ENCODE measurements around the gene SLC17A9.

SLC17A9 gene

DNA sequence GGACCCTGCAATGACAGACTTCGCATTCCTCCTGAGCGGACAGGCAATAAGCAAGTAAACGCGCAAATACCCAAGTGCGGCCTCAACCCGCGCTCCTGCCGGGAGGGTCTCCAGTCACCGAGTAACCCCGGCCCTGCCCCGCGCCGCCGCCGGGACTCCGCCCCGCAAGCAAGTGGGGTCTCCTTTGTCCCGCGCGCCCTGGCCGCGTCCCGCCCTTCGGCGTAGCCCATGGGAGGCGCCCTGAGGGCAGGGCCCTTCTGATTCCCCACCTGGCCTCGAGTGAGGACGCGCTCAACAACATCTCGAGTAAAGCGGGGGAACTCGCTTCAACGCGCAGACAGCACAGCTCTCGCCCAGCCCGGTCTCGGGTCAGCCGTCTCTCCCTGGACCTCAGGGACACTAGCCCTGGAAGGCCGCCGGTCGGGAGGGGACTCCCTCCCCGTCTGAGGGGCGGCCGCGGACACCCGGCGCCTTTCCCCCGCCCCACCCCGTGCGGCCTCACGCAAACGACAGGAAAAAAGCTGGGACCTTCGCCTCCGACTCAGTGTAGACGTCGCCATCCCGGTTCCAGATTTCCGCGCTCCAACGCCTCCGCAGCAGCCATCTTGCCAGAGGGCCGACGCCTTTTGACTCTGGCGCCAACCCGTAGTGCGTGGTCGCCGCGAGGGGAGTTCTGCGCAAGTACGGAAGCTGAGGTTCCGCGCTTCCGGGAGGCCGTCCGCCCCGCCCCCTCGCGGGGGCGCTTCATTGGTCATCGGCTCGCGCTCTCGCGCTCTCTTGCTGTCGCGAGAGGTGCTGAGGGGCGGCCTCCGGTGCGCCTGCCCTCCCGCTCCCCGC is 15.0 kb upstream of the SLC17A9 start:
- in situ Hi-C loops (cut with HindIII; ENCODE audit: low sequenced_read_pairs), result no loop called here

DNA sequence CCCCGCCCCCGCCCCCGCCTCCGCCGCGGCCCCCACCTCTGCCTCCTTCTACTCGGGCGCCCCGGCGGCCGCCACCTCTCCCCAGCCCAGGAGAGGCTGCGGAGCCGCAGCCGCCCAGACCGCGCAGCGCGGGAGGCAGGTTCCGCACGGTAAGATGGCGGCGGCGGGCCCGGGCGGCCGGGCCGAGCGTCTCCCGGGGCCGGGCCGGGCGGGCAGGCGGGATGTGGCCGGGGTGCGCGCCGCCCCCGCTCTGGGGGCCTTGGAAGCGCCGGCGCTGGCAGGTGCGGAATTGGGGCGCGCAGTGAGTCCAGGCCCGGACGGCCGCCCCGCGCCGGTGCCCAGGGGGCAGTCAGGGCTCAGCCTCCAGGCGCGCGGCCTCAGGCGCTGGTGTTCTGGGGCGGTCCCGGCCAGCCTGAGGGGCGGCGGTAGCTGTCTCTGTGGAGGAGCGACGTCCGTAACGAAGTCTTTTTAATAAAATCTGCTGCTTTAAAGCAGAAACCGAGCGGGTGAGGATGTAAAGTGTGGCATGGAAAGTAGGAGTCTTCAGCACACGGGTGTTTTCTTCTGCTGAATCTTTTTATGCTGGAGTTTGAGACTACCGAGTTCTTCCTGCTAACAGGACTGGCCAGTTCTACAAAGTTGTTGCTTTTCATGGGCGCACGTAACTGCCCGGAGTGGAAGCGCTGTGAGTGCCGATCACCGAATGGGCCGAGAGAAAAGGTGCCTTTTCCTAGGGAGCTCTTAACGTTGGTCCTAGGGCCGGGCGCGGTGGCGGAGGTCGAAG is 14.2 kb upstream of the SLC17A9 start, which contains the start of gene GID8:
Gene GID8 (plus strand): TSS at position 43 of the 784 bp plus-strand sequence. CDS start 3,356 bp downstream, outside the sequence.
- in situ Hi-C loops (cut with HindIII; ENCODE audit: low sequenced_read_pairs), result no loop called here

DNA sequence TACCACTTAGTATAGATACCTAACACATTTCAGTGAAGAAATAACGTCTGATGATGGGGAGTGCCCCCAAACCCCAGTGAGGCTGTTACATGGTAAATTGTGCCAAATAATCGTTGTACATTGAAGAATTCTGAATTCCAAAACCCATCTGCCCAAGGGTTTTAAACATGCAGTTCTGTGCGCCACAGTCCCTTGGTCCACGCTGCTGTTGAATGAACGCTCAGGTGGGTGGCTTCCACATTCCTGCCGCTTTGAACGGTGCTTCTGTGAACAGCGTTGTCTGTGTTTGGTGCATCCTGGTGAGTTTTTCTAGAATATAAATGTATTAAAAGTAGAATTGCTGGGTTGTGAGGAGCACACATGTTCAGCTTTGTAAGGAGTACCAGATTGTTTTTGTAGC is 11.6 kb upstream of the SLC17A9 start:
- in situ Hi-C loops (cut with HindIII; ENCODE audit: low sequenced_read_pairs), result no loop called here

DNA sequence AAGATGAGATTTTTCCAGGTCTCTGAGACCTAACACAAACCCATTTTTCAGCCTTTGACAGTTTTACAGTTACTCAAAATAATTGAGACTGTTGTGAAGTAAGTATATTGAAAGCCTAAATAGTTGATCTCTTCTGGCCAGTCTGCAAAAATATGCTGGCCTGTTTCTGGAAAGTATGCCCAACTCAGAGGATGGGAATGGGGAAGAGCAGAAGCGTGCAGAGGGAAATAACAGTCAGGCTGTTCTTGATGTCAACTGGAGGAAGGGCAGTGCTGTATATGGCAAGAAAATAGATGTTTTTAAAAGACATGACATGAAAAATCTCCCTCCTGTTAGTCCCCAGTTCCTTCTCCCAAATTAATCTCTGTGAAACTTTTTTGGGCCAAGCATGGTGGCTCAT is 10.7 kb upstream of the SLC17A9 start:
- in situ Hi-C loops (cut with HindIII; ENCODE audit: low sequenced_read_pairs), result no loop called here

DNA sequence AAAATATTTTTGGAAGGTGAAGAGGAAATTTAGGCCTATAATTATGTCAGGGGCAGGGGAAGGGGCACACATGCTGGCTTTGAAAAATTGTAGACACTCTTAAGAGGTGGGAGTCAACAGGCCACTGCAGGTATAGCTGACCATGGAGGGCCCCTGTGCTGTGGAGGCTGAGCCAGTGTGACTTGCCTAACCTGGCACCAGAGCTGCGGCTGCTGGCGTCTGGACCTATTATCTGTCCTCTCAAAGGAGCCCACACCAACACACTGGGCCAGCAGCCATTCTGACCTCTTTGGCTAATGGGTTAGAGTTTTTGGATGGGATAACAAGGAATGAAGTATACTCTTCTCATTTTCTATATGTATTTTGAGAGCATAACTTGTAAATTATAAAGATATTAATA is 10.1 kb upstream of the SLC17A9 start:
- in situ Hi-C loops (cut with HindIII; ENCODE audit: low sequenced_read_pairs), result no loop called here

DNA sequence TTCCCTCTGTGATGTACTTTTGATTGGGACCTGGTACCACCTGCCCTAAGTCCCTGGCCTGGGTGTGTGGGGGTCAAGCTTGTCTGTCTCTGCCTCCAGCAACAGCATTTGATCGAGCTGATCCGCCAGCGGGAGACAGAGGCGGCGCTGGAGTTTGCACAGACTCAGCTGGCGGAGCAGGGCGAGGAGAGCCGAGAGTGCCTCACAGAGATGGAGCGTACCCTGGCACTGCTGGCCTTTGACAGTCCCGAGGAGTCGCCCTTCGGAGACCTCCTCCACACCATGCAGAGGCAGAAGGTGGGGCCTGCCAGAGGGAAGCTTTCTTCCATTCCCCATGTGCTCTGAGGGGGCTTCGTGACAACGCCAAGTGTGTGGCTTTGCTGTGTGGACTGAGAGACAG is 9.1 kb upstream of the SLC17A9 start:
- in situ Hi-C loops (cut with HindIII; ENCODE audit: low sequenced_read_pairs), result no loop called here

DNA sequence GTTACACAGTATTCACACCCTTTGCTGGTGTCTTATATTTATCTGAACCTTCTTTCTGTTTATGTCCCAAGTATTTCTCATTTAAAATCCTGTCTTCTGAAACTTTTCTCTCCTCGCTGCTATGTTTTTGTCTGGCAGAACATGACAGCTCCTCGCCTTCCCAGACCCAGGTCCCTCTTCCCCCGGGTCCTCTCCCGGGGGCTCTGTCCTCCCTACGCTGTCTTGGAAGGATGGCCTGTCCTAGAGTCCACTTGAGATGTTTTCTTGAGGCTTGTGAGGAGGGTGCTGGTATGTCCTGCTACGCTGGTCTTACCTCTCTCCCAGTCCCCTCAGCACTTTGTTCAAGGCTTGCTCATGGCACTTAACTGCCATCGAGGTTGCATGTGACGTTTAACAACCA is 8.3 kb upstream of the SLC17A9 start:
- in situ Hi-C loops (cut with HindIII; ENCODE audit: low sequenced_read_pairs), result no loop called here

DNA sequence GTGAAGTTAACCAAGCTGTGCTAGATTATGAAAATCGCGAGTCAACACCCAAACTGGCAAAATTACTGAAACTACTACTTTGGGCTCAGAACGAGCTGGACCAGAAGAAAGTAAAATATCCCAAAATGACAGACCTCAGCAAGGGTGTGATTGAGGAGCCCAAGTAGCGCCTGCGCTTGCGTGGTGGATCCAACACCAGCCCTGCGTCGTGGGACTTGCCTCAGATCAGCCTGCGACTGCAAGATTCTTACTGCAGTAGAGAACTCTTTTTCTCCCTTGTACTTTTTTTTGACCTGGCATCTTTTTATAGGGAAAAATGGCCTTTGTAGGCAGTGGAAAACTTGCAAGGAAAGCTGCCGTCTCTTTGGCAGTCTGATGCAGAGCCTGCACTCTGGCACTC is 7.8 kb upstream of the SLC17A9 start:
- in situ Hi-C loops (cut with HindIII; ENCODE audit: low sequenced_read_pairs), result no loop called here

DNA sequence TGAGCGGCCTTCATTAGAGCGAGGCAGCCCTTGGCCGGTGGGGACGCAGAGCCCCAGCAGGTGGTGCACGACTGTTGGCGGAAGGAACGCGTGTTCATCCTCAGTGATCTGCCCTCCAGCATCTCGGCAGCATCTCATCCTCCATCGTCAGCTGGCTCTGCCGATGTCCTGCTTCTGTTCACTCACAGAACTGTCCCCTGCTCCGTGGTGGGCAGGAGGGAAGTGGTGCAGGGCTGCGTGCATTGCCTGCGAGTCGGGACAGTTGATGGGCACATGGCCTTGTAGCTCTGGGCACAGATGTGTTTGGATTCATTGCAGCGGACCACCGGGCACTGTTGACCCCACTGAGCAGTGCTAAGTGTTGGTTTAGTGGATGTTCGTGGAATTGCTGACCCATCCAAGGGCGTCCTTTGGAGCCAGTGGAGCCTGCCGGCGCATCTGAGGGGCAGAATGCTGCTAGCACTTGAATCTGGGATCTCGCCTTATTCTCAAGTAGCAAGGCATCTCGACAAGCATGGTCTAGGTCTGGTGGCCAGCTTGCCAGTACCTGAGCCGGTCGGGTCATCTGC is 6.7 kb upstream of the SLC17A9 start:
- in situ Hi-C loops (cut with HindIII; ENCODE audit: low sequenced_read_pairs), result no loop called here

DNA sequence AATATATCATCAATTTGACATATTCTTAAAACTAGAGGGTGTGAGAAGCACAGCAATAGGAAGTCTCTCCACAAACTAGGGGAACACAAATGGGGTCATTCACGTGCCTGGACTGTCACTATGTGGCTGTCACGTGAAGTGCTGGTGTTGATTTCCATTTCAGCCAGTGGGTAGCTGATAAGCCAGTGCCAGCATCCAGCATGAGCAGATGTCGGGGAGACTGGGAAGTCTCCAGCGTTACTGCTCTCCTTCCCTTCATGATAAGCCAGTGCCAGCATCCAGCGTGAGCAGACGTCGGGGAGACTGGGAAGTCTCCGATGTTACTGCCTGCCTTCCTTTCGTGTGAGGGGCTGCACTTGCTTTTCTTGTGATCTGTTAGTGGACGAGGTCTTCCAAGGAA is 5.6 kb upstream of the SLC17A9 start:
- in situ Hi-C loops (cut with HindIII; ENCODE audit: low sequenced_read_pairs), result no loop called here

DNA sequence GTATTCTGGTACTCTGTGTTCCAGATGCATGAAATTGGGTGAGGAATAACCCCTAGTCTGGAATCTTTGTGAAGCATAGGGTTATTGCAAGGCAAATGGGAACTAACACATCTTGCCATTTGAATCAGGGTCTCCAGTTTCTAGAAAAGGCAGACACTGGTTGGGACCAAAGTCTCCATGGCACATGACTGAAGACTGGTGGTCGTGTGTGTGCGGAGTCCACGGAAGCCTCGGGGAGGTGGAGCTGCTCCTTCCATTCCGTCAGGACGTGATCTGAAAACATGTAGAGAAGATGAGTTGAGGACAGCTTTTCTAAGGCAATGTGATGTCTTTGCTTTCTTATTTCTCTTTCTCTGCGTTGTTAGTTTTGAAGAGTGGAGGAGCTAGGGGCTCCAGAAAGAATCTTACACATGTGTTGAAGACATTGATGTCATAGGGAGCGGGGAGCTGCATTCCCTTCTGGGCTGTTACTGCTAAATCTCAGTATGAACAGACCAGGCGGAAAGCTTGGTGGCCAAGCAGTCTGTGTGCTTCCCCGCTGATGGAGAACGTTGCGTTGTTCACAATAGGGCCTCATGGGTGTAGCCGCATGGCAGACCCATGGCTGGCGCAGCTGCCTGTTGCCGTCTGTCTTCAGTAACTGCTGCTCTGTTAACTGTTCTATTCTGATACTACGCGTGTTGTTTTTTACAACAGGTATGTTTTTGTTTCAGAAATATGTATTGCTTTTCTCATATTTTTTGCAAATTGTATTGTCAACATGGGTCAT is 4.8 kb upstream of the SLC17A9 start:
- in situ Hi-C loops (cut with HindIII; ENCODE audit: low sequenced_read_pairs), result no loop called here

DNA sequence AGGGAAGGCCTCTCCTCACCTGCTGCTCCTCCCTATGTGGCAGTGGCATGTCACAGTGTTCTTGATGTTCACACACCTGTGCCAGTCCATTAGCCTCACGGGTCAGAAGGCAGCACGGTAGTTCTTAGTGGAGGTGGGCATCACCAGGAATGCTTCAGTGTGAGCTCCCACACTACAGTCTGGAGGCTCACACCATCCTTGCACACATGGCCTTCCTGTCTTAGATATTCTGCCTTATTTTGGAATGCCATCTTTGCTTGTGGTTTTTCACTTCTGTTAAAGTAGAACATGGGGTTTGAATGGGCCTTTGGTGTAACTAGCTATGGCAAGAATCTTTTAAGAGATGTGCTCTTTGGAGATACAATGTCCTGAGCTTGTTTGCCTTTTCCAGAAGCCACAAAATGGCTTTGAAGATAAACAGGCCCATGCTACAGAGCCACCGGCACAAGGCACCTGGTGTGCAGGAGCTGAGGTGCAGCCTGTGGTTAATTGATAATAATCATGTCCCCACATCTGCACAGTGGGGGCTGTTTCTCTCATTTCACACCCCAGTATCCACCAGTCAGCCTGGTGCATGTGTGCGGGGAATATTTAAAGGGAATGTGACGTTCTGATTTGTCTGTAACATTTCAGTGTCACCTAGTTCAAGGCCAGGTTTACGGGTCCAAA is 3.2 kb upstream of the SLC17A9 start:
- in situ Hi-C loops (cut with HindIII; ENCODE audit: low sequenced_read_pairs), result no loop called here

DNA sequence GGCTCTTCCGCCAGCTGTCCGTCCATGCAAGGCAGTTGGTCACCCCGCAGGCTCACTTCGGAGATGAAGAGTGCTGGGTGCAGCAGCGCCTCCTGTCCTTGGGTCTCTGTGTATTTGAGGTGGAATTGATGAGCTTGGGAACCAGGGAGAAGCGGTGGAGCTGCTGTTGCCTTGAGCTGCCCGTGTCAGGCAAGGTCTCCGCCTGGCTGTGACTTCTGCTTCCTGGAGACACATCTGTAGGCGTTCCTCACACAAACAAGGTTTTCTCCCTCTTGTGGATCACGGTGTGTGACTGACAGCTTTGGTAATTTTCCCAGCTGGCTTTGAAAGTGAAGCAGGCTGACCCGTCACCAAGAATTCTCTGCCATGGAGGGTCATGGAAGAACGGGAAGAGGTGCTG is 2.5 kb upstream of the SLC17A9 start:
- in situ Hi-C loops (cut with HindIII; ENCODE audit: low sequenced_read_pairs), result no loop called here

DNA sequence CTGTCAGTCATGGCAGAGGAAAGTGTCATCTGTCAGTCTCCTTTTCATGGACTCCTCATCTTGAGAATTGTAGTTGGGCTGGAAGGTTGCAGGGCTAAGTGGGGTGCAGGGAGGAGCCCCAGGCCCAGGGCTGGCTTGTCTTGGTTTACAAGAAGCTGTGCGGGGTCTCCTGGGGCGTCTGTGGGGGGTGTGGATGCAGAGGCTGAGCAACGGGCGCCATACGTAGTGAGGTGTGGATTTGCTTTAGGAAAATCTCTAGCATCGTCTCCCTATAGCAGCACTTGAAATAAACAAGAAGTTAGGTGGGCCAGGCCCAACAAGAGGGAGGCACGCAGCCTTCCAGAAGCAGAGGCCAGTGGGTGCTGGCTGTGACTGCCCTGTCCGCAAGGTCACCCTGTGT is 1.8 kb upstream of the SLC17A9 start:
- in situ Hi-C loops (cut with HindIII; ENCODE audit: low sequenced_read_pairs), result no loop called here

DNA sequence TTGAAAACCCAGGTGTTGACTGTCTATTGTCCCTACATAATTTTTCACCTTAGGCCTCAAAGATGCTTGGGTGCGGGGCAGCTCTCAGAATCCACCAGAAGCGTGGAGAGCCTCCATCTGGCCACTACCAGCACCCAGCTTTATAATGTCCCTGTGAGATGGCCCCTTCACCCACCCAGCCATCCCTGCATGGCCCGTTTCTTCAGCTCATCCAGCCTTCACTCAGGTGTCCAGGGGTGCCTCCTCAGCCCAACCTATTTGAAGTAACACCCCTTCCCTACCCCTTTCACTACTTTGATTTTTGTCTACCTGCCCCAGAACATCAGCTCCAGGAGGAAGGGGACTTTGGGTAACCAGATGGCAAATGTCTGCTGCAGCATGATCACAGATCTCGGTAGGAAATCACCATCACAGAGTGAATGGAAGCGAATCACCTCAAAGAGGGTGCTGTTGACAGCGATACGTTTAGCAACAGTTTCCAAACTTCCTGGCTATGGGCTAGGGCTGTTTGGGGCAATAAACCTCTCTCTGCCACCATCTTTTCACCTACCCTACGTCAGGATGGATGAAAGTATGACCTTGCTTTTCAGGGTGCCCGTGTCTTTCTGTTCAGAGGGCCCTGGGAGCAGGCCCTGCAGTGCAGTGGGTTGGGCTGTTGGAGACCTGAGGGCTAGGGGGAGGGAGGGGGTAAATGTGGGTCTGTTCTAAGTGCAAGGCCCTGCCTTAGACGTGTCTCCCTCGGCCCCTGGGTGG is 1.2 kb upstream of the SLC17A9 start:
- in situ Hi-C loops (cut with HindIII; ENCODE audit: low sequenced_read_pairs), result no loop called here

DNA sequence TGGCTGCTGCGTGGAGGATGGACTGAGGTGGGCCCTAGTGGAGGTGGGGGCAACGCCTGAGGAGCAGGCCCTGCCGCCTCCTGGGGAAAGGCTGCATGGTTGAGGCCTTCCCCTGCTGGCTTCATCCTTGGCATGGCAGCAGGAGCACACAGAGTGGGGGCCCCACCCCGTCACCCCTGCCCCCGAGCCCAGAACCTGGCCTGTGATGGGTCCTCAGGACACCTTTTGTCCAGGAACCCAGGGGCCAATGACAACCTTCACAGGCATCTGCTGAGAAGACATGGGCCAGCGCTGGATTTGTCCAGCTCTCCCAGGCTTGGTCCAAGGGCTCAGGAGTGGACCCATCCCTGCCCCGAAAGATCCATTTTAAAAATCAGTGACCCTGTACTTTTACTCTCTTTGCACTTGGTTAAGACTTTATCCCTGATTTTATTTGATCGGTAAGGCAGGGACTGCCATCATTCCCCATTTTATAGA is 575 bp upstream of the SLC17A9 start:
- in situ Hi-C loops (cut with HindIII; ENCODE audit: low sequenced_read_pairs), result no loop called here

DNA sequence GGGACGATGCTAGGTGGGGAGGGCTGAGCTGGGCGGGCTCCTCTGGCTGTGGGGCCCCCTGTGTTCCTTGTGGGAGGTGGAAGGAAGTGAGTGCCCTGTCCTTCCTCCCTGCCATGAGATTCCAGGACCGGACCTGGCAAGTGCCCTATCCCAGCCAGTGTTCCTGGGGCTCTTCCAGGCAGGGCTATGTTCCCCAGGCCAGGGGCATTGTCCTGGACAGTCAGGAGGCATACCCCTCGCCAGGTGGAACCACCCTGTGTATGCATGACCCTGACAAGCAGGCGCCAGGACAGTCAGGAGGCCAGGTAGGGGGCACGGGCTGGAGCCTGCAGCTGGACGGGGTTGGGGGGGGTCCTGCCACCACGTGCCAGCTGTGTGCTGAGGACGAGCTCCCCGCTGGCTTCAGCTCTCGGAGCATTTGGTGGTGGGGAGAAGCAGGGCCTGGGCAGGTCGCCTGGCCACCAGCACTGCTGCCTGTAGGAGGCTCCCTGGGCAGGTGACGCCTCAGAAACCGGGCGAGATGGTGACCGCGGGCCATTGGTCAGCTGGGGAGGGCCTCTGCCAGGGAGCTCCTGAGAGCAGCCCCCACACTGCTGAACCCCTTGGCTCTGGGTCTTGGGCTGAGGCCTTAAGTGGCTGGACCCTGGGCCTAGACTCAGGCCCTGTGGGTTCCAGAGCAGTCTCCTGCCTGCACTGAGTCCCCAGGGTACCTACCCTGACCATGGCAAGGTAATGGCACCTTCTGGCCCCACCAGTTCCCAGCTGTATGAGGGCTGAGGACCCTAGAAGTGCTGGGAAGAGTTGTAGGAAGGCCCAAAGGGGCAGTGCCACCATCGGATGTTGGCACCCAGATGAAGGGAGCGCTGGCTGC is 694 bp downstream of the SLC17A9 start:
- in situ Hi-C loops (cut with HindIII; ENCODE audit: low sequenced_read_pairs), result no loop called here

DNA sequence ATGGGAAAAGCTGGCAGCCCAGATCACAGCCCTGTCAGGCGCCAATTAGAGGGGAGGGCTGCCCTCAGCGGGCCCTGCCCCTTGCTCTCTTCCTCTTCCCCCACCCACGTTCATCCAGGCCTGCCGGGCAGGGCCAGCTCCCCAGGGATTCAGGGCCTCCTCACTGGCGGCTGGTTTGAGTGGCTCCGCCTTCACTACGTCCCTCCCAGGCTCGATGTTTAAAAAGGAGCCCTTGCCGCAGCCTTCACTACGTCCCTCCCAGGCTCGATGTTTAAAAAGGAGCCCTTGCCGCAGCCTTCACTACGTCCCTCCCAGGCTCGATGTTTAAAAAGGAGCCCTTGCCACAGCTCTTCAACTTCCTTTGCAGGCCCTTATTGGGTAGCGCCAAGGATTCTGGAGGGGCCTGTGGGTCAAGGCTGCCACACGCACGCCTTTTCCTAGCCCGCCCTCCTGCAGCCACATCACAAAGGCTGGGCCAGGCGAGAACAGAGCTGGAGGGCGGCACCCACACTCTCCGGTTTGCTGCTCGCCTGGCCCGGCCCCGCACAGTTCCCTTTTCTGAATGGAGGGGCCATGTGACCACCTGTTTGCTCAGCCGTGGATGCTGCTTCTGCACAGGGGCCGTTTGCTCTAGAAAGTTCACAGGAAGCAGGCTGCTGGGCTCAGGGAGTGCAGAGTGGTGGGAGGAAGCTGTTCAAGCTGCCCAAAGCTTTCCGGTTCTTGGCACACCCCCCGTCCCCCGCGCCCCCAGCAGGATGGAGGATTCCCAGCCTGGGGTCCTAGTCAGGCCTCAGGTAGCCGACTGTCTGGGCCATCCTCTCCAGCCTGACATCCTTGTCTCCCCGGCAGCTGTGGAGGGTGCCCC is 1.6 kb downstream of the SLC17A9 start:
- in situ Hi-C loops (cut with HindIII; ENCODE audit: low sequenced_read_pairs), result no loop called here

Data from DLD1 (cell line).